Adipocyte (in vitro differentiated cells): ENCODE data around the gene TMEM154.

ENCODE experiments used
- DNase-seq: peaks from one replicate; pipeline ENCODE4 v3.0.0-alpha.2; 2015; ENCODE audit warnings: low read depth
- H3K27me3 ChIP-seq: replicated peaks from 2 replicates; pipeline ENCODE4 v1.7.0; 2013; ENCODE audit warnings: mild to moderate bottlenecking, low read length, moderate library complexity; ENCODE audit not compliant: control insufficient read depth, insufficient read depth
- H3K36me3 ChIP-seq: 2 replicates; pipeline ENCODE4 v1.7.0; 2013; ENCODE audit warnings: low read length, mild to moderate bottlenecking, moderate library complexity; ENCODE audit not compliant: control insufficient read depth, insufficient read depth, severe bottlenecking
- H3K4me1 ChIP-seq: 2 replicates; pipeline ENCODE4 v1.7.0; 2013; ENCODE audit warnings: mild to moderate bottlenecking, low read length, moderate library complexity; ENCODE audit not compliant: control insufficient read depth, insufficient read depth
- H3K4me3 ChIP-seq: 2 replicates; pipeline ENCODE4 v1.7.0; 2013; ENCODE audit warnings: mild to moderate bottlenecking, low read length, moderate library complexity
- H3K9ac ChIP-seq: 2 replicates; pipeline ENCODE4 v1.7.0; 2013; ENCODE audit warnings: mild to moderate bottlenecking, low read length, moderate library complexity
- H3K9me3 ChIP-seq: 2 replicates; pipeline ENCODE4 v1.7.0; 2013; ENCODE audit warnings: mild to moderate bottlenecking, low read length, moderate library complexity; ENCODE audit not compliant: control insufficient read depth

Gene TMEM154

GRCh38 chr4:152619556-152619955, 60.2 kb downstream of the TMEM154 start:
- DNase-seq, result no peak
- peaks cover 4% of the 10 kb centered on the region for H3K4me1 ChIP-seq
- H3K27me3 ChIP-seq, result peaks cover 24% of the 10 kb centered on the region
- H3K36me3 ChIP-seq, result no peaks in the 10 kb centered on the region
- no peak overlapping the region for H3K9ac ChIP-seq
- no peaks in the 10 kb centered on the region for H3K9me3 ChIP-seq
- no peak overlapping the region for H3K4me3 ChIP-seq

- H3K27me3 ChIP-seq, result peaks cover 30% of the 10 kb centered on the region
- DNase-seq, result no peak
Measured at GRCh38 chr4:152618971-152619370, 60.8 kb downstream of the TMEM154 start.

GRCh38 chr4:152616804-152617203, 63.0 kb downstream of the TMEM154 start:
- Histone ChIP-seq H3K9me3 (no peaks in the 10 kb centered on the region), H3K4me1 (peaks cover 4% of the 10 kb centered on the region), H3K36me3 (no peaks in the 10 kb centered on the region), H3K9ac (no peak overlapping the region), H3K27me3 (peaks cover 39% of the 10 kb centered on the region), H3K4me3 (no peak overlapping the region)
- DNase-seq, result no peak

More at GRCh38 chr4:152618971-152619370, 60.8 kb downstream of the TMEM154 start:
- H3K9ac ChIP-seq, result no peak overlapping the region
- no peaks in the 10 kb centered on the region for H3K36me3 ChIP-seq
- H3K4me3 ChIP-seq, result no peak overlapping the region
- no peaks in the 10 kb centered on the region for H3K9me3 ChIP-seq
- peaks cover 4% of the 10 kb centered on the region for H3K4me1 ChIP-seq

GRCh38 chr4:152613841-152614721, 65.7 kb downstream of the TMEM154 start:
- Histone ChIP-seq H3K9me3 (no peaks in the 10 kb centered on the region), H3K36me3 (no peaks in the 10 kb centered on the region), H3K4me1 (no peaks in the 10 kb centered on the region), H3K4me3 (no peak overlapping the region), H3K27me3 (peaks cover 47% of the 10 kb centered on the region), H3K9ac (no peak overlapping the region)
- DNase-seq, result no peak

- H3K9me3 ChIP-seq, result no peaks in the 10 kb centered on the region
- H3K4me3 ChIP-seq, result no peak overlapping the region
- no peak for DNase-seq
- peaks cover 43% of the 10 kb centered on the region for H3K27me3 ChIP-seq
- no peaks in the 10 kb centered on the region for H3K36me3 ChIP-seq
- H3K4me1 ChIP-seq, result no peaks in the 10 kb centered on the region
- H3K9ac ChIP-seq, result no peak overlapping the region
Measured at GRCh38 chr4:152613351-152613750, 66.4 kb downstream of the TMEM154 start.

GRCh38 chr4:152610131-152610530, 69.7 kb downstream of the TMEM154 start:
- H3K4me3 ChIP-seq, result no peak overlapping the region
- no peaks in the 10 kb centered on the region for H3K9me3 ChIP-seq
- DNase-seq, result no peak

GRCh38 chr4:152609481-152609880, 70.3 kb downstream of the TMEM154 start:
- no peak for DNase-seq
- no peaks in the 10 kb centered on the region for H3K9me3 ChIP-seq
- peaks cover 25% of the 10 kb centered on the region for H3K27me3 ChIP-seq
- no peak overlapping the region for H3K4me3 ChIP-seq
- no peaks in the 10 kb centered on the region for H3K36me3 ChIP-seq
- no peak overlapping the region for H3K9ac ChIP-seq
- H3K4me1 ChIP-seq, result peaks cover 14% of the 10 kb centered on the region

More at GRCh38 chr4:152610131-152610530, 69.7 kb downstream of the TMEM154 start:
- Histone ChIP-seq H3K9ac (no peak overlapping the region), H3K27me3 (peaks cover 31% of the 10 kb centered on the region), H3K4me1 (peaks cover 9% of the 10 kb centered on the region), H3K36me3 (no peaks in the 10 kb centered on the region)

- Histone ChIP-seq H3K4me3 (no peak overlapping the region), H3K4me1 (peaks cover 14% of the 10 kb centered on the region), H3K36me3 (no peaks in the 10 kb centered on the region), H3K27me3 (peaks cover 11% of the 10 kb centered on the region), H3K9ac (no peak overlapping the region), H3K9me3 (no peaks in the 10 kb centered on the region)
- DNase-seq, result no peak
Measured at GRCh38 chr4:152607178-152607577, 72.6 kb downstream of the TMEM154 start.

- Histone ChIP-seq H3K9ac (no peak overlapping the region), H3K4me1 (peaks cover 14% of the 10 kb centered on the region), H3K27me3 (peaks cover 11% of the 10 kb centered on the region), H3K36me3 (no peaks in the 10 kb centered on the region), H3K9me3 (no peaks in the 10 kb centered on the region), H3K4me3 (no peak overlapping the region)
- no peak for DNase-seq
Measured at GRCh38 chr4:152606753-152607152, 73.0 kb downstream of the TMEM154 start.

GRCh38 chr4:152605641-152606335, 74.0 kb downstream of the TMEM154 start:
- no peak overlapping the region for H3K4me3 ChIP-seq
- DNase-seq, result peak; percentile 30

GRCh38 chr4:152605031-152605430, 74.8 kb downstream of the TMEM154 start:
- Histone ChIP-seq H3K9me3 (no peaks in the 10 kb centered on the region), H3K9ac (no peak overlapping the region), H3K4me3 (no peak overlapping the region), H3K27me3 (peaks cover 4% of the 10 kb centered on the region), H3K36me3 (no peaks in the 10 kb centered on the region), H3K4me1 (peaks cover 14% of the 10 kb centered on the region)
- DNase-seq, result no peak

More at GRCh38 chr4:152605641-152606335, 74.0 kb downstream of the TMEM154 start:
- Histone ChIP-seq H3K4me1 (peaks cover 14% of the 10 kb centered on the region), H3K9ac (no peak overlapping the region), H3K27me3 (peaks cover 11% of the 10 kb centered on the region), H3K36me3 (no peaks in the 10 kb centered on the region), H3K9me3 (no peaks in the 10 kb centered on the region)
